Activated CD8-positive, alpha-beta memory T cell treated with anti-CD3 and anti-CD28 coated beads for 24 hours (primary cell): ENCODE measurements around the gene GALNT17.

Experiments used
- DNase-seq: peaks from one replicate; pipeline ENCODE4 v3.0.0-alpha.2; 2020

Gene GALNT17

DNA sequence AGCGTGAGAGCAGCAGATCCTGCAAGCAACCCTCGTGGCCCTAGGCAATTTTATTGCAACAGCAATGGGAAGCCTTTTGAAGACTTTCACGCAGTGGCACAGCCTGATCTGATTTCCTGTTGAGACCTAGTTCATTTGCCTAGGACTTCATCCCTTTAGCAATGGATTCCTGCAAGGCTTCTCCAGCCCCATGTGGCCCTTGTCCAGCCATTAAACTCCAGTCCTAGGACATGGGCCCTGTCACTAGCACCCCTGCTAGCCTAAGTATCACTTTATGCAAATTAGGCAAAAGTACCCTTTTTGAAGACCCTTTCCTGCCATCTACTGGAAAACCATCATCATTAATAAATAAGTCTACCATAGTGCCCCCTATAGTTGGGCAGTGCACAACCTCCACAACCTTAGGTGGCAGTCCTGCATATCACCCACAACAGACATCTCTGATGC, 379.4 kb downstream of the GALNT17 start:
- no peak for DNase-seq

DNA sequence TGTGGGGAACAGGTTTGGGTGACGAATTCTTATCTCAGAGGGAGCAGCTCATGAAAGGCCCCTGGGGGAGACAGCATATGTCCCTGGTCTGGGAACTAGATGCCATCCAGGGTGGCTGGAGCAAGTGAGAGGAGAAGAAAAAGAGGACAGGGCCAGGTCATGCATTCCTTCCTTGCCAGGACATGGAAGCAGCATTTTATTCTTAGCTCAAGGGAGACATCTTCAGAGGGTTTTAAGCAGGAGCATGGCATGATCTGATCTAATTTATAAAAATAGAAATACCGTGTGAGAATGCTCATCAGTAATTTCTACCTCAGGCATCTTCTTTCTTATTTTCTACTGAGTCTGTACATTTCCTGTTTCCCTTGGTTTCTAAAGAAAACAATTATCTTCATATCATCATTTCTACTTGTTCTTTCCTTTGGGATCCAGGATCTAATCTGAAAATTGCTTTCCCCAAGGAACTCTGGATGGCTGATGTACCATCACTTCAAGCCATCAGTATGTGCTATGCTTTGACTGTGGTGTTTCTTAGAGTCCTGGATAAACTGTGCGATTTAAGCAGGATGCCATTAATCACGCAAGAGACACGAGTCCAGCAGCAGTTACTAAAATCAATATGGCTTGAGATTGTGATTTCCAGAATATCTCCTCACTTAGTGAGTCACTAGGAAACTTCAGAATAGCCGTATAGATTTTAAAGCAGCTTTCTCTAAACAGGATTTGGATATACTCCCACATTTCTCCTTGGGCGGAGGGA, 386.2 kb downstream of the GALNT17 start:
- DNase-seq, result no peak

DNA sequence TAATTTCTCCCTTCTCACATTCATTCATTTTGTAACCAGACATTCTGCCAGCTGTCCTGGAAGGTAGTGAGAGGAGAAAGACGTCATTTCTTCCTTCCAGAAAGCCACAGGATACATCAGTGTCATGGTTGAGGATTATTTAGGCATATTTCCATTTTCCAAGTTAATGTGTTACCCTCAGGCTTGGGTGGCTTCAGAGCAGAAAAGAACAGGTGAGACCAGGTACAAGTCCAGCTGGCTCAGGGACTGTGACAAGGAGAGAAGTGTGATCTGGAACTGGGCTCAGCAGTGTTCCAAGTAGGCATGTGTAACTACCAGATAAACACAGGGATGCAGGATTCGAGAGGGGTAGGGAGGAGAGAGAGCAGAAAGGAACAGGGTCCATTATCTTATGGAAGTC, 386.9 kb downstream of the GALNT17 start:
- no peak for DNase-seq

DNA sequence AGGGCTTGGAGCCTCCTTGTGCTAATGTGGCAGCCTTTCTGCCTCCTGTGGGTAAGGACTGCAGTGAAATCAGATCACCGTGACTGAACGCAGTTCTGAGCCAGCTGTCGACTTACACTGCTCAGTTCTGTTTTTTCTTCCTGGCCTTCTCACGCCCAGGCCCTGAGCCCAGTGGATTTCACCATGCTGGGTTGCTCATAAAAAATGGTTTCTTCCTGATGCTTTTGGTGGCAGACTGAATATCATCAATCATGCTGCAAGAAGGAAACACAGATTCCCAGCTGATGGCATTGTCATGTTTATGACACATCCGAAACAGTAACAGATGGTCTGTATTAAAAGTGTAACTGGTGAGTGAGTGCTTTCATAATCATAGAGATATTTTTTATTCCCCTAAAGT, 389.6 kb downstream of the GALNT17 start:
- DNase-seq, result no peak

DNA sequence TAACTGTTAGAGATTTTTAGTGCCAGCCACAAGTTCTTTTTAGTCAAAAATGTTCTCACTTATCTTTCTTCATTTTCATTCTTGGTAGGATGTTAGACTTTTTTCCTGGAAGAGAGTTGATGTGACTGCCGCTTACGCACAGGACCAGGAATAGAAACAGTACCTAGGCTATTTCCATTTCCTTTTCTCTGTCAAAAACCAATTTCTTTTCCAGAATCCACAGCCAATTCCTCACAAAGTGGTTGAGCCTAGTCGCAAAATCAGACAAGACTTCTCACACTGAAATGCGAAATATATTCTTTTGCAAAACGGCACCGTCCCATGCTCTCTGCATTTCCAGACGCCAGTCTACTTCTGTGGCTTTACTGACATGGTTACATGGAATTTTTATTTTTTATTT, 394.2 kb downstream of the GALNT17 start:
- no peak for DNase-seq

DNA sequence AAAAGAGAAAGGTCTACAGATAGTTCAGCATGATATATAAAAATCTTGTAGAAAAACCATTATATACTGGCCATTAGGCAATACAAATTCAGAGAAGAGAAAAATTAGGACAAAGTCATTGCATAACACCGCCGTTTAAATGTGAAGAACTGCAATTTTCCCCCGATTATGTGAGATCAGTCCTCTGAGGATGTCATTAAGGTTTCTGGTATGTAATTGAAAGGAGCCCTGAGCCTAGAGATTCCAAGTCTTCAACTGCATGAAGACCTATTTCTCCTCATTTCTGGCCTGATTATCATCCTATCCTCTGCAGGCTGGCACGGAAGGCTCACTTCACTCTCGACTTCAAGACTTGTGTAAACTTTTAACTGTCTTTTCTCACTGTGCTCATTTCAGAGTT, 395.3 kb downstream of the GALNT17 start:
- DNase-seq, result no peak

DNA sequence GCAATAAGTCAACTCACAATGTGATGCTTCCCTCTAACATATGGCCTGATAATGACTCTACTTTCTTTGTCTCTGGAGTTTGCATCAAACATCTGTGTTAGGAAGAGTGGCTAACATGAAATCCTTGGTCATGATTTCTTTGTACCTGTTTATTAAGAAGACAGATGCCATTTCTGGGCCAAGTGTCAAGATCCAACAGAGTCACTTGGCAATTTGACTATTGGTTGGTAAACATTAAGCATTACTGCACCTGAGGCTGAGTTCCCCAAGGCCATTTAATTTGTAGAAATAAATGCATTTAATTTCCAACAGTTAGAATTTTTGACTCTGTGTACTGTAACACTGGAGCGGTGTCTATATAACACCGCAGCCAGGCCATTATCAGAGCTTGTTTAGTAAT, 403.7 kb downstream of the GALNT17 start:
- DNase-seq, result no peak

DNA sequence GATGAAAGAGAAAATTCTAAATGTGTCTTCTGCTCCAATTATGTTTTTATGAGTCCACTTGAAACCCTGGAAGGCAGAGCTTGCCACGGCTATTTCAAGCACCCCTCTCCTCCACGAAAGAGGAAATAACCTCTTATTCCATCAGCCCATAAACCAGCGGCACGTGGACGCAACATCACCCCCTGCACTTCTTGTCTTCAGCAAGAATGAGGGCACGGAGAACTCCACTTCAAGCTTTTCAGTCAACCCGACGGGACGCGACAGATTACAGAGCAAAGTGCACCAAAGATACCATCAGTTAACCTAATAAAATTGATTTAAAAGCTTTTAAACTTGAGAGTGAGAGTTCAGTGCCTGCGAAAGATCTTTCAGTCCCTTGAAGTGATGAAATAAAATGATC, 406.3 kb downstream of the GALNT17 start:
- DNase-seq, result no peak

DNA sequence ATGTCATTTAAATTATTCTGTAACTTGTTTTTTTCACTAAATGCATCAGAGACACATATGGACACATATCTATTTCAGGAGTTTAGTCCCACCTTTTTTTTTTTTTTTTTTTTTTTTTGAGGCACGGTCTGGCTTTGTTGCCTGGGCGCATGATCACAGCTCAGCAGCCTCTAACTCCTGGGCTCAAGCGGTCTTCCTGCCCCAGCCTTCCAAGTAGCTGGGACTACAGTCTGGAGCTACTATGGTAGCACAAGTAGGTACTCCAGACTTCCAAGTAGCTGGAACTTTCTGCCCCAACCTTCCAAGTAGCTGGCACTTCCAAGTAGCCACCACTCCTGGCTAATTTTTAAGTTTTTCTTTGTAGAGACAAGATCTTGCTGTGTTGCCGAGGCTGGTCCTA, 407.7 kb downstream of the GALNT17 start:
- no peak for DNase-seq

DNA sequence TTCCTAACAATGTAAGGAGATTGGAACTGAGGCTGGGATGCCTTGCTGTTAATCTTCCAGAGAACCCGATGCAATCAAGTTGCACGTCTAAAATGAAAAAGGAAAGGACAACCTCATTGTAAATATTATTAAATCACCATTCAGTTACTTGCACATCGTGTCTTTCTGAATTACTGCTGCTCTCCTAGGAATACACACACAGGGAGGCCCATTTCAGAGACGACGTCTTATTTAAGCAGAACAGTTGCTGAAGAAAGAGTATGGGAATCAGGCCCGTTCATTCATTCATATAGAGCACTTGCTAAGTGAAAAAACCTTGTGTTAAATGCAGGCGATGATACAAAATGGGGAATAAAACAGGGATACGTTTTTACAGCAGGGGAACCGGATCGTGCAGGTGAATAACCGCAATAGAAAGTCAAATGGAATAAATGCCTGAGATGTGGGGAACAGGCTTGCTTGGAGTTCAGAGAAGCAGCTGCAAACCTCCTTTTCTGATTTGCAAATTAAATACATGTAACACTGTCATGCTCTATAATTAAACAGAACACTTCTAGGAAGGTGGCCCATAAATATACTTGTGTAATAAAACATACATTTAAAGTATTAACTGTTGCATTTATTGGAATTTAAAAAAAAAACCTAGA, 409.9 kb downstream of the GALNT17 start:
- DNase-seq, result no peak

DNA sequence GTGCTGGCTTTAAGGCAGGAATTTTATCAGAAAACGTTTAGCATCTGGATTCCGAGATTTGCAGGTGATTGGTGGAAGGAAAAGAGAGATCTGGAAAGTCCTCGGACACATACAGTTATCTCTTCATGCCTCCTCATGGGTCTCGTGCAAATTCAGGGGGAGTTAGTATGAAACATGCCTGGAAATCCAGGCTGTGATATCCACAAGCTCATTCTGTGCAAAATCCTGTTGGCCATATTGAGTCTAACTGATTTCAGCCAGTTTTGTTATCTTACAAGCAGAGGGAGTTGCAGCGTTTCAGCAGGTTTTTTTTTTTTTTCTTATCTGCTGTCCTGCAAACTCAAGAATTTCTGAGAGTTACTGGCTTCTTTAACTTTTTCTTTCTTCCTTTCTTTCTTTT, 411.5 kb downstream of the GALNT17 start:
- DNase-seq, result no peak

DNA sequence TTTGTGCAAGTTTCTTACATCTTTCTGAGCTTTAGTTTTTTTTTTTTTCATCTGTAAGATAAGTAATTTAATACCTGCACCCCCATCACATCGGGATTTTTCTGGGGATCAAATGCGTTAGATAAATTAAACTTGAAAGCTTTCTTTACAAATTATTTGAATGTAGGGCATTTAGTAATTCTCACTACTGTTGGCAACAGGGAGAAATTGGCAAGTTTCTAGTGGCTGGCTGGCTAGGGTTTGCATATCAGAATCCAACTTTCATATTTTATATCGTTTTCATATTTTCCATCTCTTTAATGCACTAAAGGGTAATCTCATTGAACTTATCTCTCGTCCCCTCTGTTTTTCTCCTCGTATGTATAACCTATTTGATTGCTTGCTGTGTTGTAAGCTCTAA, 412.9 kb downstream of the GALNT17 start:
- DNase-seq, result no peak

DNA sequence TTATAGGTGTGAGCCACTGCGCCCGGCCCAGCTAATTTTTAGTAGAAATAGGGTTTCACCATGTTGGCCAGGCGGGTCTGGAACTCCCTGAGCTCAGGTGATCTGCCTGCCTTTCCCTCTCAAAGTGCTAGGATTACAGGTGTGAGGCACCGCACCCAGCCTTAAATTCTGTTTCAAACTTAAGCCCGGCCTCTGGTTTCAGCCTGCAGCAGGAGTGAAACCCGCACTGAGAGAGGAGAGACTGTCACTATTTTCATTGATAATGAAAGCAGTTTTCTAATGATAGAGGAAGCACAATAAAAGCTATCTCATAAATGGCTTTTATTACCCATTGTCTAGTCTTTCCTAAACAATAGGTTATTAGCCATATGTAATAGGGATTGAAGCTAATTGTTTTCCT, 415.5 kb downstream of the GALNT17 start:
- DNase-seq, result no peak

DNA sequence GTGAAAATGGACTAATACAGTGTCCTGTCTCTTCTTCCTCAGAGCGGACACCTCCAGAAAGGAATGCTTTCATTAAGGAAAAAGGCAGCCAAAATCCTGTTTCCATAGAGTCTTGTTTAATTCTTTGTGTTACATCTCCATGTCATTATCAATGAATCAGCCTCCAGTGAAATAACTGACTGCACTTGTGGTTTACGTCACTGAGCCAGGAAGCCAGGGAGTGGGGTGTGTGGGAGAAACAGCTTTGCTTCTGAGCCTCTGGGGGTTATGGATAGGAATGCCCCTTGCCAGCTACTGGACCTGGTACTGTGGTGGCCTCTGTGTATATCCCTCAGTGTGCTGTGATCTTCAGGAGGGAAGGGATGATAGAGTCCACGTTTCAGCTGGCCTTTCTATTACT, 416.8 kb downstream of the GALNT17 start:
- no peak for DNase-seq

DNA sequence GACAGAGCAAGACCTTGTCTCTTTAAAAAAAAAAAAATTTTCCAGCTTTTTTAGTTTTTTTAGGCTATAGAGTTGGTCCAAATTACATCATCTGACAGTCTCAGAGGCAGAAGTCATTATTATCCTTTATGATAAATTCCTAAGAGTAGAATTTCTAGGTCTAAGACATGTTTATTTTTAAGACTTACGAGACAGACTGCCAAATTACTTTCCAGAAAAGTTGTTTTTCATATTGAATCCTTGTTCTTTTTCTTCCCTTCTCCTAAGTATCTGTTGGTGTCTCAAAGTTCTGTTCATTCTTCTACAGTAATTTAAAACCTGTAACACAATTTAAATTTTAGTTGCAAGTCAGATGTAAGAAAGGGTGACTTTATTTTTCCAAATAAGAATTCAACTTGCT, 421.4 kb downstream of the GALNT17 start:
- no peak for DNase-seq

DNA sequence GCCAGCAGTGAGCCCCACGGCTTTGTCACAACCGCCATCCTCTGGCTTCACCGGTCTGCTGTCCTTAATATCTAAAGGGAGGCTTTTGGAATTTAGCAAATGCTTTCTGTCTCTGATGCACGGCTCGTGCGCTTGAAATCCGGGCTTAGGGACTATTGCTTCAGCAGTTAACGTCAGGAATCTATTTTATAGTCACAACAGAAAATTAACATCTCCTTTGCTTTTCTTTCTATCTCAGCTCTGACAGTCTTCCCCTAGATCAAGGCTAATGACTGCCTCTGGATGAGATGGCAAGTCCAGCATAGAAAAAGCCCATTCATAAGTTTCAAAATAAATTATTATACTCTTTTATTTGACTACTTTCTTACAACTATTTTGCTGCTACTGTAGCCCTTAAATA, 423.8 kb downstream of the GALNT17 start:
- no peak for DNase-seq

DNA sequence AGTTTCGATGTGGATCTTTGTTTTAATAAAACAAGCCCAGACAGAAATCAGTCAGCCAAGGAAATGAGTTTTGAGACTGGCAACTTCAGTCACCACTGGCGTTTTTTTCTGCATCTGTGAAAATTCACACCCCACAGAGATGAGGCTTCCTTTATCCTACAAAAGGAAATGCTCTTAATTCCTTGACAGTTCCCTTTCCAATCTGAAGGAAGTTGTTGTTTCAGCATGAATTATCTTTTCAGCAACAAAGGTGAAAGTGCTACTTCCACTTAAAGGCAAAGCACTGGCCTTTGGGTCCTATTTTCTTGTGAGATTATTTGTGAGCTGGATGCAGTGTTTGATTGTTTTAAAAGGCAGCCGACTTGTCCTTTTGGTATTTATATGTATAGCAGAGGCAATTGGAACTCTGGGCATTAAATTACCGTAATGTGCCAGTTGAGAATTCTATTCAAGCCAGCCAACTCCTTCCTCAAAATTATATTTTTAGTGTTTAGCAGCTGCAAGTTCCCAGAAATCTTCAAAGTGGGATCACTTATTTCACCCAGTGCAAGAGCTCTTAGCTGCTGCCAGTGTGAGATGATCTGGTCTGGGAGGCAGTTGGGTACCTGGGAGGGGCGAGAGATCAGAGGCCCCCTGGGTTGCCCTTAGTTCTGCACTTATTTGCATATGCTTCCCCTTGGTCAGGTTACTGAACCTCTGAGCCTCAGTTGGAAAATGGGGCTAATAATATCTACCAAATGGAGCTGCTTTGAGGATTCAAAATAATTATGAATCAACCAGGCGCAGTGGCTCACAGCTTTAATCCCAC, 427.1 kb downstream of the GALNT17 start:
- no peak for DNase-seq

DNA sequence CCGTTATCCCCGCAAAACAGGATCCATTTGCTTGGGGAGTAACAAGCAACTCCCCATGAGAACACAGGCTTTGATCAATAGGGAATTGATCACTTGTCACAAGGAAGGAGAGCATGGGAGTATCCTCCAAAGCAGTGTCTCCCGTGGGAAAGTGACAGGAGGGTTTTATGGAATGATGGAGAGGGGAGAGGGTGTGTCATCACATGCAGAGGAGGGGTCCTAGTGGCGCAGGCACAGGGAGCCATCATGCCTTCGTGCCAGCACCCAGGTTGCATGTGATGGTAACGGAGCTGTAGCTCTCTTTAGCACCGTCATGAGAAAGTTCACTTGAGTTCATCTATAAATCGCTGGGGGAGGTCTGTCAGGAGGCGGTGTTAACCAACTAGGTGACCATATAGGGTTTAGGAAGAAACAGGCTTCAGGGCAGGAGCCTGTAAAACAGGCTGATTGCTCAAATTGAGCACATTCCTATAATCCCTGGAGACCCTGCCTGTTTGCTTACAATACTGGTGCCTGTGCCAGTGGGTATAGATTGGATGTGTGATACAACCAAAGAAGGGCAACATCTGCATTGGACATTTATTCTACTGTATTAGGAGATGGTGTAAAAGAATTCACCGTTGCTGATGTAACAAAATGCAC, 428.5 kb downstream of the GALNT17 start:
- no peak for DNase-seq

DNA sequence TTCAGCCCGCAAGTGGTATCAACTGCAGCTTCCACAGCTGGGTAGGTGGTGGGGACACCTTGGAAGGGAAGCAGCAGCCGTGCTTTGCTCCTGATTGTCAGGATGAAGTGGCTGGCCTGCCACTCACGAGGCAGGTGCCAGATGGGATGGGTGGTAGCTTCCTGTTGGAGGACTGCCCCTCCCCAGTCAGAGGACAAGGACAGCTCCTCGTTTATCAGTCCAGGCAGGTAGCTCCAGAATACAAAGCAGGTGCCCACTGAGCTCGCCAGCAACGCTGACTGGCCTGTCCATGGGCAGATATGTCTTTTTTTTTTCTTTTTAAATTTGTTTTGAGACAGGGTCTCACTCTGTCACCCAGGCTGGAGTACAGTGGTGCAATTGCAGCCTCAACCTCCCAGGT, 431.3 kb downstream of the GALNT17 start:
- no peak for DNase-seq

DNA sequence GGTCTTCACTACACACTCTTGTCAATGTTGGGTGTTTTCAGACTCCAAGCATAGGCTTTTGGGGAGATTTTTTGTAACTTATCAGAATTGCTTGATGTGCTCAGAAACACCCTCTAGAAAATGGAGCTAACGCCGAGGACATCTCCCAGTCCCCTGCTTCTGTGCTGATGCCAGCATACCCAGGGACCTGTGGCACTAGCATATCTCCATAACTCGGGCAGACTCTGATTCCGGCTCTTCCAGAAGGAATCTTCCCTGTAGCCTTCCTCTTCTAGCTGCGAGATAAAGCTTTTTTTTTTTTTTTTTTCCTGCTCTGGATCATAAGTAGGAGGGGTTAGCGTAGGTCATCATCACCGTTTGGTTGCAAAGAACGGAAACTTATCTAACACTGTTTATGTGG, 434.4 kb downstream of the GALNT17 start:
- no peak for DNase-seq

DNA sequence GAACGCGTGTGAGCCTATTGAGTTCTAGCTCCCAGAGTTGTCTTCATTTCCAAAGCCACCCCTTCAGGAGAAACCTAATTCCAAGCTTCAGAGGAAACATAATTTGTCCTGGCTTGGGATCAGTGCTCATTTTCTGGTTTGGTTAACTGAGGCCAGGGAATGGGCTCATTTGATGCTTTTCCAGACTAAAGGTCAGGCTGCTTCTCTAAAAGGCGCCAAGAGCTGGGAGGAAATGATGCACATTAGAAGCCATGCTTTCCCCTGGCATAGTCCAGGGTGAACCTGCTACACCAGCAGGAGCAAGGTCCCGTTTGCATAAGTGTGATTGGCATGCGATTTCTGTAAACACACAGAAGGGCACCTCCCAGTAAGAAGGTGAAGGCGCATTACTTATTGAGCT, 435.0 kb downstream of the GALNT17 start:
- DNase-seq, result no peak

DNA sequence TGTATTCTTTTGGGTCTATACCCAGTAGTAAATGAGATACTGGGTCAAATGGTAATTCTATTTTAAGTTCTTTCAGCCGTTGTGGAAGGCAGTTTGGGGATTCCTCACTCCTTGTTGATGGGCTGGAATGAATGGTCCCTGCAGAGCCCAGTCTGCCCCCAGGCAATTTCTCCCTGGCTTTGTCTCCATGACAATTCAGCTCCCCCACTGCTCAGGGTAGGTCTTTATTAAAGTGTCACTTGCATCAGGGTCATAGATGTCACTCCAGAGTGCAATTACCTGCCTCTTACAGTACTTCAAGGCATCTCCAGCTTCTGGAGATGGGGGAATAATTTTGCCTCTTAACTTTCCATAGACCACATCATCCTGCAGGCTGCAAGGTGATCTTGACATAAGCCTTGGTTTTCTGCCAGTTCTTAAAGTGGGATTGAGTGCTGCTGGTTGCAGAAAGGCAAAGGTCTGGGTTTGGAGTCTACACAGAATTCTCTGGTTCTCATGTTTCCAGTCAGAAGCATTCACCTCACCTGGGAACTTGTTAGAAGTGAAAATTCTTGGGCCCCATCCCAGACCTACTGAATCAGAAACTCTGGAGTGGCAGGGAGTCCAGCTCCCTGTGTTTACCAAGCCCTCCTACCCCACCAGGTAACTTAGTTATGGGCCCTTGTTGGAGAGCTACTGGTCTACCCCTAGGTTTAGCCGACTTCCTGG, 442.4 kb downstream of the GALNT17 start:
- DNase-seq, result no peak

DNA sequence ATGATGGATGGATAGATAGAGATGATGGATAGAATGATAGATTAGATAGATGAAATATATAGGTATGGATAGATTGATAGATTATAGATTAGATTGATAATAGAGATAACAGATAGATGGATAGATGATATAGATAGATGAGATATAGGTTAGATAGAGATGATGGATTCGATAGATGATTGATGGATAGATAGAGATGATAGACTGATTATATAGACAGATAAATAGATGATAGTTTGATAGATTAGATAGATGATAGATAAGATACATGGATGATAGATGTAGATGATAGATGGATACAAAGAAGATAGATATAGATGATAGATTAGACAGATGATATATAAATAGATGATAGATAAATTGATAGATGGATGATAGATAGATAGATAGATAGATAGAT, 448.1 kb downstream of the GALNT17 start:
- no peak for DNase-seq
